ENCODE measurements around the gene JAM3.

GRCh38 chr11:134049303-134049702 lies 19.6 kb upstream of the JAM3 start:
- TF ChIP-seq YY1 (IDR thresholded peaks at IDR 0.05; ENCODE audit: insufficient read depth, insufficient read length) (no peak), ZNF274 (IDR thresholded peaks at IDR 0.05; ENCODE audit: low read depth, low read length) (no peak)
